GM12878 (cell line): ENCODE results near the gene GPC3. TPM values are rescaled to one million over a fixed set of nuclear protein-coding genes. Genes with fewer than 3 reads are reported as not detected.

Experiments
- ATAC-seq: fragments of 200-7000 bp; cut with Tn5 transposase; 3 replicates; pipeline ENCODE4 v1.9.1; 2020; ENCODE audit warnings: mild to moderate bottlenecking, moderate library complexity
- BruUV-seq: library from RNA; stranded (reverse); fragments of 400-500 nt; replicated peaks from 2 replicates; lab custom pipeline; 2021; lab: Mats Ljungman, UMichigan
- CTCF ChIA-PET: fragments of 300-600 bp; sonication (Branson Sonifier 250); formaldehyde crosslinking; extraction: SDS; loops from one replicate; lab custom pipeline; 2021; ENCODE audit warnings: inconsistent platforms; lab: Yijun Ruan, JAX
- POLR2A ChIA-PET: fragments of 350-600 bp; formaldehyde crosslinking; extraction: SDS; loops from one replicate; lab custom pipeline; 2021; ENCODE audit warnings: inconsistent platforms; lab: Charles Lee
- RAD21 ChIA-PET: fragments of 300-600 bp; sonication (Branson Sonifier 250); formaldehyde crosslinking; loops from one replicate; lab custom pipeline; 2023; ENCODE audit warnings: antibody characterized with exemption; ENCODE audit not compliant: unreplicated experiment; lab: Charles Lee
- SMC1A ChIA-PET: fragments of 300-600 bp; sonication (Branson Sonifier 250); formaldehyde crosslinking; loops from one replicate; lab custom pipeline; 2023; ENCODE audit not compliant: unreplicated experiment, uncharacterized antibody; lab: Charles Lee
- DNase-seq: peaks from one replicate; pipeline ENCODE4 v3.0.0-alpha.2; 2011; ENCODE audit warnings: low read depth, low spot score
- FAIRE-seq: peaks from 3 replicates; lab custom pipeline; 2011; peaks lifted over from hg19 to GRCh38; lab: Jason Lieb, UNC
- H2AFZ ChIP-seq: 2 replicates; pipeline ENCODE4 v1.6.0; 2011; ENCODE audit warnings: low read depth, low read length, control low read depth; ENCODE audit not compliant: control insufficient read depth
- H3K27ac ChIP-seq: 2 replicates; pipeline ENCODE4 v1.5.1; 2011; ENCODE audit warnings: control low read depth; ENCODE audit not compliant: control insufficient read depth, insufficient read depth
- H3K27me3 ChIP-seq, 2 experiments: replicated peaks in 1 of 2; 2 replicates each; pipeline versions ENCODE4 v1.6.0 to v1.6.1; 2011; ENCODE audit warnings: low read length in 1 of 2; ENCODE audit not compliant: control insufficient read depth in 2 of 2, insufficient read depth in 2 of 2
- H3K36me3 ChIP-seq, 2 experiments: 2 replicates each; pipeline ENCODE4 v1.5.1; 2011; ENCODE audit warnings: low read length in 1 of 2; ENCODE audit not compliant: control insufficient read depth in 2 of 2, insufficient read depth in 2 of 2
- H3K4me1 ChIP-seq: 2 replicates; pipeline ENCODE4 v1.6.1; 2011; ENCODE audit warnings: mild to moderate bottlenecking, low read length, moderate library complexity, mixed read lengths; ENCODE audit not compliant: control insufficient read depth, insufficient read depth
- H3K4me2 ChIP-seq: 2 replicates; pipeline ENCODE4 v1.6.0; 2011; ENCODE audit warnings: control low read depth; ENCODE audit not compliant: control insufficient read depth, insufficient read depth
- H3K4me3 ChIP-seq: fragments of 200-600 bp; sonication (generic); 2 replicates; pipeline ENCODE4 v1.5.1; 2016
- H3K79me2 ChIP-seq: 2 replicates; pipeline ENCODE4 v1.6.0; 2011; ENCODE audit warnings: low read length; ENCODE audit not compliant: control insufficient read depth, insufficient read depth
- H3K9ac ChIP-seq: 2 replicates; pipeline ENCODE4 v1.8.0; 2011; ENCODE audit warnings: low read length, control low read depth, mixed read lengths; ENCODE audit not compliant: control insufficient read depth, insufficient read depth
- H3K9me3 ChIP-seq: replicated peaks from 3 replicates; pipeline ENCODE4 v1.5.1; 2011; ENCODE audit warnings: mild to moderate bottlenecking, low read length; ENCODE audit not compliant: control insufficient read depth, insufficient read depth
- H4K20me1 ChIP-seq: 2 replicates; pipeline ENCODE4 v1.6.0; 2011; ENCODE audit not compliant: control insufficient read depth, insufficient read depth
- BCL11A ChIP-seq: IDR thresholded peaks from 2 replicates; pipeline ENCODE4 v1.6.1; 2011; ENCODE audit warnings: low read depth, low read length
- BMI1 ChIP-seq: fragments of 450-650 bp; IDR thresholded peaks from 2 replicates; pipeline ENCODE4 v1.6.1; 2016; ENCODE audit warnings: mild to moderate bottlenecking, moderate library complexity, borderline replicate concordance
- CEBPB ChIP-seq, 2 experiments: fragments of 150-350 bp in 1 of 2; IDR thresholded peaks; 2 replicates each; pipeline ENCODE4 v1.6.1; 2012 to 2014; ENCODE audit warnings: low read depth in 2 of 2, low read length in 2 of 2, borderline replicate concordance in 1 of 2, inconsistent platforms in 1 of 2
- CHD1 ChIP-seq: IDR thresholded peaks from 2 replicates; pipeline ENCODE4 v1.6.1; 2012; ENCODE audit warnings: low read depth, low read length, improper control_type of control experiment
- FOXM1 ChIP-seq: IDR thresholded peaks from 2 replicates; pipeline ENCODE4 v1.6.1; 2012; ENCODE audit warnings: low read depth, mild to moderate bottlenecking, inconsistent platforms, low read length, moderate library complexity
- KAT2A ChIP-seq: conservative IDR thresholded peaks from 2 replicates; pipeline ENCODE4 v1.6.1; 2011; ENCODE audit warnings: low read depth, low read length; ENCODE audit not compliant: control insufficient read depth
- NR2C1 ChIP-seq: fragments of 450-650 bp; IDR thresholded peaks from 2 replicates; pipeline ENCODE4 v1.6.1; 2017; ENCODE audit warnings: antibody characterized with exemption, mild to moderate bottlenecking, moderate library complexity
- PAX5 ChIP-seq: IDR thresholded peaks from 2 replicates; pipeline ENCODE4 v1.6.1; 2011; ENCODE audit warnings: low read depth, low read length, borderline replicate concordance
- POLR2A ChIP-seq: IDR thresholded peaks from 2 replicates; pipeline ENCODE4 v1.6.1; 2011; ENCODE audit warnings: low read depth, mild to moderate bottlenecking, low read length
- ZNF24 ChIP-seq: fragments of 450-650 bp; IDR thresholded peaks from 2 replicates; pipeline ENCODE4 v1.6.1; 2017; ENCODE audit warnings: antibody characterized with exemption, mild to moderate bottlenecking
- WGBS: methylation state at CpG from one replicate; pipeline ENCODE4 v1.1.6; 2016; ENCODE audit warnings: low lambda C conversion rate; ENCODE audit not compliant: insufficient replicate concordance, insufficient coverage; ENCODE audit errors: missing lambda C conversion rate; 5-methylcytosine and 5-hydroxymethylcytosine counted together
- in situ Hi-C: fragments of 300-500 bp; cut with MboI; formaldehyde crosslinking; loops from 9 replicates; pipeline ENCODE4 v1.14.3; 2018; ENCODE audit warnings: mixed read lengths
- intact Hi-C: fragments of 100-400 bp; cut with micrococcal nuclease; formaldehyde crosslinking; loops from one replicate; pipeline ENCODE4 v1.14.2; 2022; ENCODE audit not compliant: unreplicated experiment
- polyA plus RNA-seq, 11 experiments: library from polyadenylated mRNA; depleted of rRNA in 4 of 11; unstranded in 6 of 11; stranded (reverse) in 5 of 11; fragments of >200 nt; fragmentation: Nextera tagmentation in 4 of 11; fragmentation: Illumina TruSeq in 1 of 11; extraction: Ambion mirVana in 4 of 11; extraction: Trizol in 1 of 11; gene quantifications; 1 replicate in 1 of 11; 2 replicates in 10 of 11; pipeline versions ENCODE4 v1.2.1 to v1.2.3, GENCODE V29; 2011 to 2016; ENCODE audit warnings: inconsistent platforms in 2 of 11, missing spikeins in 2 of 11, low read depth in 1 of 11
- total RNA-seq, 4 experiments: library from RNA; depleted of rRNA in 3 of 4; stranded (reverse); fragments of >200 nt in 3 of 4; fragmentation: Illumina TruSeq in 1 of 4; extraction: Trizol in 1 of 4; gene quantifications; 2 replicates each; pipeline versions ENCODE4 v1.2.1 to v1.2.3, GENCODE V29; 2013 to 2021
- TF ChIP-seq, protein P1 (sequence below): fragments of 450-650 bp; IDR thresholded peaks from 2 replicates; pipeline ENCODE4 v1.6.1; 2017; ENCODE audit warnings: borderline replicate concordance
- TF ChIP-seq, protein P2 (sequence below): fragments of 450-650 bp; conservative IDR thresholded peaks from 2 replicates; pipeline ENCODE4 v1.6.1; 2017; ENCODE audit warnings: mild to moderate bottlenecking, moderate library complexity

GPC3 gene
- total and polyA plus RNA-seq, 10 of the 15 experiments (the other 5 are each of a cell fraction or from before 2014, with no cell fraction given), result 0.09 to 0.82 TPM; not detected in 8

DNA sequence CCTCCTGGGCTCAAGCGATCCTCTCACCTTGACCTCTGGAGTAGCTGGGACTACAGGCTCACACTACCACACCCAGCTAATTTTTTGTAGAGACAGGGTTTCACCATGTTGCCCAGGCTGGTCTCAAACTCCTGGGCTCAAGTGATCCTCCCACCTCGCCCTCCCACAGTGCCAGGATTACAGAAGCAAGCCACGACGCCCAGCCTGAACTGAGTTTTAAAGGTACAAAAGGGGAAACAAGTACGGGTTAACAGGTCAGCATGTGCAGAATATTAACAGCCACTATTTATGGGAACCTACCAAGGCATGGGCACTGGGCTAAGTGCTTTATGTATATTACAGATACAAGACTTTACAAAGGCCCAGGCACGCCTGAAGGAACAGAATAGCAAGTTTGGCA, 405.8 kb downstream of the GPC3 start:
- no peak for TF ChIP-seq BMI1
- TF ChIP-seq CHD1, result no peak
- no peak for TF ChIP-seq POLR2A
- TF ChIP-seq KAT2A, result no peak
- TF ChIP-seq, protein P1, sequence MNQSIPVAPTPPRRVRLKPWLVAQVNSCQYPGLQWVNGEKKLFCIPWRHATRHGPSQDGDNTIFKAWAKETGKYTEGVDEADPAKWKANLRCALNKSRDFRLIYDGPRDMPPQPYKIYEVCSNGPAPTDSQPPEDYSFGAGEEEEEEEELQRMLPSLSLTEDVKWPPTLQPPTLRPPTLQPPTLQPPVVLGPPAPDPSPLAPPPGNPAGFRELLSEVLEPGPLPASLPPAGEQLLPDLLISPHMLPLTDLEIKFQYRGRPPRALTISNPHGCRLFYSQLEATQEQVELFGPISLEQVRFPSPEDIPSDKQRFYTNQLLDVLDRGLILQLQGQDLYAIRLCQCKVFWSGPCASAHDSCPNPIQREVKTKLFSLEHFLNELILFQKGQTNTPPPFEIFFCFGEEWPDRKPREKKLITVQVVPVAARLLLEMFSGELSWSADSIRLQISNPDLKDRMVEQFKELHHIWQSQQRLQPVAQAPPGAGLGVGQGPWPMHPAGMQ, result no peak
- TF ChIP-seq, all 136 proteins: peak for 0
- Histone ChIP-seq H4K20me1 (no peaks in the 10 kb centered on the region), H2AFZ (no peak overlapping the region), H3K9ac (no peak overlapping the region), H3K36me3 (no peaks in the 10 kb centered on the region), H3K27ac (no peak overlapping the region), H3K79me2 (no peaks in the 10 kb centered on the region), H3K4me3 (no peak overlapping the region), H3K4me2 (no peak overlapping the region), H3K4me1 (no peaks in the 10 kb centered on the region), H3K9me3 (no peaks in the 10 kb centered on the region), H3K27me3 (no peaks in the 10 kb centered on the region)
- 18% methylated on average over 6 of the region's 6 CpGs for whole genome bisulfite sequencing
- no peak for DNase-seq
- ChIA-PET CTCF (interaction anchor here (0.6 to 1.2 kb wide), 2 partner anchors 227 to 261 kb away, joined by 3 read pairs; no protein-coding TSS in a partner anchor), POLR2A (no interaction called here), RAD21 (no interaction called here), SMC1A (interaction anchor here (1.6 kb wide), 1 partner anchor 12 kb away, joined by 4 read pairs; no protein-coding TSS in a partner anchor)
- in situ Hi-C loops, result no loop called here
- no TSS peak for BruUV-seq
- intact Hi-C loops, result no loop called here
- no peak for ATAC-seq
- no peak for FAIRE-seq

DNA sequence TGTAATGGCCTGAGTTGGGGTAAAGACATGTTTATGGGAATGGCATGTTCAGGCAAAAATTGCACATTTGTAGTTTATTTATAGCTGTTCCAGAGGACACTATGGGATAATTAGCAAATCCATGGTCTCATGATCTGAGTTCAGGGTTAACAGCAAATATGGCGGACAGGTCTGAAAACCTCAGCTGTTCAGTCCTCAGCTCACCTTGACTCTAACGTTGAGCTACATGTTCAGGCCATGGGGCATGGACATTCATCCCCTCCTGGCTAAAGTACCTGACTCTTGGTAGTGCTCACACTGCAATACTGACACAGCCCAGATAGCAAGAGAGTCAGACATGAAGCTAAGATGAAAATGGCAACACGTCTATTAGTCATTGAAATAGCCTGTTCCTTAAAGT, 408.5 kb downstream of the GPC3 start:
- Histone ChIP-seq H3K9ac (no peak overlapping the region), H3K4me1 (no peaks in the 10 kb centered on the region), H3K79me2 (no peaks in the 10 kb centered on the region), H3K4me3 (no peak overlapping the region), H3K4me2 (no peak overlapping the region), H4K20me1 (no peaks in the 10 kb centered on the region), H3K9me3 (no peaks in the 10 kb centered on the region), H3K27ac (no peak overlapping the region), H3K36me3 (no peaks in the 10 kb centered on the region), H3K27me3 (no peaks in the 10 kb centered on the region), H2AFZ (no peak overlapping the region)
- BruUV-seq, result no TSS peak
- intact Hi-C loops (no loop called here), in situ Hi-C loops (no loop called here)
- ChIA-PET RAD21 (interaction anchor here (0.8 kb wide), 1 partner anchor 9 kb away, joined by 3 read pairs; no protein-coding TSS in a partner anchor), SMC1A (no interaction called here), CTCF (no interaction called here), POLR2A (no interaction called here)
- TF ChIP-seq CEBPB (IDR thresholded peaks at IDR 0.05; ENCODE audit: borderline replicate concordance in 1 of 2, low read depth in 2 of 2, low read length in 2 of 2), result no peak
- no peak for TF ChIP-seq BCL11A
- no peak for TF ChIP-seq NR2C1
- TF ChIP-seq PAX5, result no peak
- no peak for TF ChIP-seq FOXM1
- TF ChIP-seq, protein P2, sequence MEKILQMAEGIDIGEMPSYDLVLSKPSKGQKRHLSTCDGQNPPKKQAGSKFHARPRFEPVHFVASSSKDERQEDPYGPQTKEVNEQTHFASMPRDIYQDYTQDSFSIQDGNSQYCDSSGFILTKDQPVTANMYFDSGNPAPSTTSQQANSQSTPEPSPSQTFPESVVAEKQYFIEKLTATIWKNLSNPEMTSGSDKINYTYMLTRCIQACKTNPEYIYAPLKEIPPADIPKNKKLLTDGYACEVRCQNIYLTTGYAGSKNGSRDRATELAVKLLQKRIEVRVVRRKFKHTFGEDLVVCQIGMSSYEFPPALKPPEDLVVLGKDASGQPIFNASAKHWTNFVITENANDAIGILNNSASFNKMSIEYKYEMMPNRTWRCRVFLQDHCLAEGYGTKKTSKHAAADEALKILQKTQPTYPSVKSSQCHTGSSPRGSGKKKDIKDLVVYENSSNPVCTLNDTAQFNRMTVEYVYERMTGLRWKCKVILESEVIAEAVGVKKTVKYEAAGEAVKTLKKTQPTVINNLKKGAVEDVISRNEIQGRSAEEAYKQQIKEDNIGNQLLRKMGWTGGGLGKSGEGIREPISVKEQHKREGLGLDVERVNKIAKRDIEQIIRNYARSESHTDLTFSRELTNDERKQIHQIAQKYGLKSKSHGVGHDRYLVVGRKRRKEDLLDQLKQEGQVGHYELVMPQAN, result no peak
- TF ChIP-seq ZNF24, result no peak
- no peak for FAIRE-seq
- no peak for DNase-seq
- ATAC-seq, result no peak
- WGBS, result 40% methylated on average over 3 of the region's 3 CpGs
